ENCODE measurements around the gene CMTM8. TPM values are rescaled to one million over a fixed set of nuclear protein-coding genes. Genes with fewer than 3 reads are reported as not detected.
A peak's percentile ranks its signal among the peaks of the same experiment; 100 is the strongest.

Gene CMTM8
- total and polyA plus RNA-seq, 10 of the 15 experiments (the other 5 are each of a cell fraction or from before 2014, with no cell fraction given), result 0.11 to 0.23 TPM; not detected in 8

DNA sequence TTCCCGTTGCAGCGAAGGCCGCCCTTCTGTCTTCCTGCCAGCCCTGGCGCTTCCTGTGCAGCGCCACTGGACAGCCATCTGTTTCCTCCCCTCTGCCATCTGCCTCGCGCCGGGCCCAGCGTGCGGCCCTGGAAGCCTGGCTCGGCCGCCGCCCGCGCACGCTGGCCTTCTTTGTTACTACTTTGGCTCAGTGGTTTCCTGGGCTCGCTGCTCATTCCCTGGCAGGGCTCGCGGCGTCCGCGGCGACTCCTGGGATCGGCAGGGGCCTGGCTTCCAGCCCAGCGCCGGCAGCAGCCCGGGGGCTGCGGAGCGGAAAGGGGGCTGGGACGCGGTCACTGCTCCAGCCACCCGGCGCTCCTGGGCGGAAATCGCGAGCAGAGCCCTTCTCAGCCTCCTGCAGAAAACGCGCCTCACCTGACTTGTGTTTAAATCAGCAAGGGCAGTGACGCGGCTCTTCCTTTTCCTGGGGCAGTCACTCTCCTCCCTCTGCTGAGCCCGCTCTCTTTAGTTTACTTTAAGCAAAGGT, 163.1 kb downstream of the CMTM8 start (continued):
- TF ChIP-seq CHD4 (IDR thresholded peaks at IDR 0.05), result no peak
- TF ChIP-seq, protein P1, sequence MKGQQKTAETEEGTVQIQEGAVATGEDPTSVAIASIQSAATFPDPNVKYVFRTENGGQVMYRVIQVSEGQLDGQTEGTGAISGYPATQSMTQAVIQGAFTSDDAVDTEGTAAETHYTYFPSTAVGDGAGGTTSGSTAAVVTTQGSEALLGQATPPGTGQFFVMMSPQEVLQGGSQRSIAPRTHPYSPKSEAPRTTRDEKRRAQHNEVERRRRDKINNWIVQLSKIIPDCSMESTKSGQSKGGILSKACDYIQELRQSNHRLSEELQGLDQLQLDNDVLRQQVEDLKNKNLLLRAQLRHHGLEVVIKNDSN (IDR thresholded peaks at IDR 0.05; ENCODE audit: borderline replicate concordance, extremely low read length, insufficient read depth, low read depth, low read length), result no peak
- peak; percentile 86 for TF ChIP-seq IKZF1 (conservative IDR thresholded peaks at IDR 0.05)
- TF ChIP-seq CREM (IDR thresholded peaks at IDR 0.05; ENCODE audit: low read depth), result peak; percentile 22; the same call in 1 of the 2 replicates
- TF ChIP-seq, protein P2, sequence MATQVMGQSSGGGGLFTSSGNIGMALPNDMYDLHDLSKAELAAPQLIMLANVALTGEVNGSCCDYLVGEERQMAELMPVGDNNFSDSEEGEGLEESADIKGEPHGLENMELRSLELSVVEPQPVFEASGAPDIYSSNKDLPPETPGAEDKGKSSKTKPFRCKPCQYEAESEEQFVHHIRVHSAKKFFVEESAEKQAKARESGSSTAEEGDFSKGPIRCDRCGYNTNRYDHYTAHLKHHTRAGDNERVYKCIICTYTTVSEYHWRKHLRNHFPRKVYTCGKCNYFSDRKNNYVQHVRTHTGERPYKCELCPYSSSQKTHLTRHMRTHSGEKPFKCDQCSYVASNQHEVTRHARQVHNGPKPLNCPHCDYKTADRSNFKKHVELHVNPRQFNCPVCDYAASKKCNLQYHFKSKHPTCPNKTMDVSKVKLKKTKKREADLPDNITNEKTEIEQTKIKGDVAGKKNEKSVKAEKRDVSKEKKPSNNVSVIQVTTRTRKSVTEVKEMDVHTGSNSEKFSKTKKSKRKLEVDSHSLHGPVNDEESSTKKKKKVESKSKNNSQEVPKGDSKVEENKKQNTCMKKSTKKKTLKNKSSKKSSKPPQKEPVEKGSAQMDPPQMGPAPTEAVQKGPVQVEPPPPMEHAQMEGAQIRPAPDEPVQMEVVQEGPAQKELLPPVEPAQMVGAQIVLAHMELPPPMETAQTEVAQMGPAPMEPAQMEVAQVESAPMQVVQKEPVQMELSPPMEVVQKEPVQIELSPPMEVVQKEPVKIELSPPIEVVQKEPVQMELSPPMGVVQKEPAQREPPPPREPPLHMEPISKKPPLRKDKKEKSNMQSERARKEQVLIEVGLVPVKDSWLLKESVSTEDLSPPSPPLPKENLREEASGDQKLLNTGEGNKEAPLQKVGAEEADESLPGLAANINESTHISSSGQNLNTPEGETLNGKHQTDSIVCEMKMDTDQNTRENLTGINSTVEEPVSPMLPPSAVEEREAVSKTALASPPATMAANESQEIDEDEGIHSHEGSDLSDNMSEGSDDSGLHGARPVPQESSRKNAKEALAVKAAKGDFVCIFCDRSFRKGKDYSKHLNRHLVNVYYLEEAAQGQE (IDR thresholded peaks at IDR 0.05; ENCODE audit: low read depth, low read length), result no peak
- no peak for TF ChIP-seq SPI1 (IDR thresholded peaks at IDR 0.05; ENCODE audit: borderline replicate concordance, insufficient read depth, low read depth, low read length)
- peak; percentile 32; the same call in 1 of the 2 replicates for TF ChIP-seq RB1 (IDR thresholded peaks at IDR 0.05; ENCODE audit: borderline replicate concordance)
- TF ChIP-seq ZNF384 (IDR thresholded peaks at IDR 0.05; ENCODE audit: borderline replicate concordance, low read depth, low read length), result no peak
- TF ChIP-seq ASH2L (IDR thresholded peaks at IDR 0.05; ENCODE audit: borderline replicate concordance, low read depth), result no peak
- TF ChIP-seq, protein P3, sequence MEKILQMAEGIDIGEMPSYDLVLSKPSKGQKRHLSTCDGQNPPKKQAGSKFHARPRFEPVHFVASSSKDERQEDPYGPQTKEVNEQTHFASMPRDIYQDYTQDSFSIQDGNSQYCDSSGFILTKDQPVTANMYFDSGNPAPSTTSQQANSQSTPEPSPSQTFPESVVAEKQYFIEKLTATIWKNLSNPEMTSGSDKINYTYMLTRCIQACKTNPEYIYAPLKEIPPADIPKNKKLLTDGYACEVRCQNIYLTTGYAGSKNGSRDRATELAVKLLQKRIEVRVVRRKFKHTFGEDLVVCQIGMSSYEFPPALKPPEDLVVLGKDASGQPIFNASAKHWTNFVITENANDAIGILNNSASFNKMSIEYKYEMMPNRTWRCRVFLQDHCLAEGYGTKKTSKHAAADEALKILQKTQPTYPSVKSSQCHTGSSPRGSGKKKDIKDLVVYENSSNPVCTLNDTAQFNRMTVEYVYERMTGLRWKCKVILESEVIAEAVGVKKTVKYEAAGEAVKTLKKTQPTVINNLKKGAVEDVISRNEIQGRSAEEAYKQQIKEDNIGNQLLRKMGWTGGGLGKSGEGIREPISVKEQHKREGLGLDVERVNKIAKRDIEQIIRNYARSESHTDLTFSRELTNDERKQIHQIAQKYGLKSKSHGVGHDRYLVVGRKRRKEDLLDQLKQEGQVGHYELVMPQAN (conservative IDR thresholded peaks at IDR 0.05), result peak; percentile 33; the same call in 1 of the 2 replicates
- TF ChIP-seq GATAD2B (conservative IDR thresholded peaks at IDR 0.05; ENCODE audit: low read depth), result peak; percentile 68; the same call in 1 of the 2 replicates
- no peak for TF ChIP-seq ZBED1 (IDR thresholded peaks at IDR 0.05; ENCODE audit: borderline replicate concordance)
- TF ChIP-seq SMARCA5 (IDR thresholded peaks at IDR 0.05), result no peak
- no peak for TF ChIP-seq PML (IDR thresholded peaks at IDR 0.05; ENCODE audit: low read length)
- TF ChIP-seq NR2F1 (conservative IDR thresholded peaks at IDR 0.05), result no peak
- TF ChIP-seq KAT2A (conservative IDR thresholded peaks at IDR 0.05; ENCODE audit: control insufficient read depth, low read depth, low read length), result no peak
- TF ChIP-seq MTA3 (IDR thresholded peaks at IDR 0.05; ENCODE audit: borderline replicate concordance, low read length), result no peak
- no peak for TF ChIP-seq ATF7 (IDR thresholded peaks at IDR 0.05; ENCODE audit: low read depth)
- TF ChIP-seq, protein P4, sequence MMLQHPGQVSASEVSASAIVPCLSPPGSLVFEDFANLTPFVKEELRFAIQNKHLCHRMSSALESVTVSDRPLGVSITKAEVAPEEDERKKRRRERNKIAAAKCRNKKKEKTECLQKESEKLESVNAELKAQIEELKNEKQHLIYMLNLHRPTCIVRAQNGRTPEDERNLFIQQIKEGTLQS (IDR thresholded peaks at IDR 0.05; ENCODE audit: borderline replicate concordance, extremely low read depth, low read depth, low read length), result no peak
- TF ChIP-seq NFYA (IDR thresholded peaks at IDR 0.05; ENCODE audit: borderline replicate concordance, low read depth, low read length), result no peak
- no peak for TF ChIP-seq POLR2AphosphoS2 (IDR thresholded peaks at IDR 0.05; ENCODE audit: low read depth, low read length)
- no peak for TF ChIP-seq POLR2AphosphoS5 (IDR thresholded peaks at IDR 0.05; ENCODE audit: low read length)
- no peak for TF ChIP-seq RCOR1 (conservative IDR thresholded peaks at IDR 0.05; ENCODE audit: low read depth, low read length)
- 0 out of 3 replicates have a peak, but pooled peaks of 1 of the 2 experiments have one; percentile 20 for TF ChIP-seq EGR1 (IDR thresholded peaks at IDR 0.05; ENCODE audit: borderline replicate concordance in 1 of 2, low read depth in 2 of 2, low read length in 2 of 2)
- TF ChIP-seq TCF7 (IDR thresholded peaks at IDR 0.05; ENCODE audit: borderline replicate concordance), result no peak
- no peak for TF ChIP-seq CBX5 (IDR thresholded peaks at IDR 0.05; ENCODE audit: low read depth)
